ENCODE results near the gene VNN1. TPM values are rescaled to one million over a fixed set of nuclear protein-coding genes. Genes with fewer than 3 reads are reported as not detected.

VNN1 gene
- total RNA-seq, 4 donors from 2014 or later: 4.5 to 41.6 (median 7.0) TPM

DNA sequence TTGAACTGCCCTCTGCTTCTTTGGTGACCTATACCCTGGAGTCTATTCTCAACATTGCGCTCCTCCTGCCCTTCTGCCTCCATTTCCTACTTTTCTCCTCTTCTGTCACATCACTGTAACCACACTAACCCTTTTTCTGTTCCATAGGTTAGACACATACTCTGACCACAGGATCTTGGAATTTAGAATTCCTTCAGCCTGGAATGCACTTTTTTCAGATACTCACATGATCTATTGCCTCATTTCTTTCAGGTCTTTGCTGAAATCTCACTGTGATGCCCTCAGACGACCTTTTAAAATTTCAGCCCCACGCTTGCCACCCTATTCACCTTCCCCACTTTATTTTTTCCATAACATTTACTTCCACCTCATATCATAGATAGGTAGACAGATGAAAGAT lies 5.1 kb downstream of the VNN1 start:
- TF ChIP-seq, protein P1, sequence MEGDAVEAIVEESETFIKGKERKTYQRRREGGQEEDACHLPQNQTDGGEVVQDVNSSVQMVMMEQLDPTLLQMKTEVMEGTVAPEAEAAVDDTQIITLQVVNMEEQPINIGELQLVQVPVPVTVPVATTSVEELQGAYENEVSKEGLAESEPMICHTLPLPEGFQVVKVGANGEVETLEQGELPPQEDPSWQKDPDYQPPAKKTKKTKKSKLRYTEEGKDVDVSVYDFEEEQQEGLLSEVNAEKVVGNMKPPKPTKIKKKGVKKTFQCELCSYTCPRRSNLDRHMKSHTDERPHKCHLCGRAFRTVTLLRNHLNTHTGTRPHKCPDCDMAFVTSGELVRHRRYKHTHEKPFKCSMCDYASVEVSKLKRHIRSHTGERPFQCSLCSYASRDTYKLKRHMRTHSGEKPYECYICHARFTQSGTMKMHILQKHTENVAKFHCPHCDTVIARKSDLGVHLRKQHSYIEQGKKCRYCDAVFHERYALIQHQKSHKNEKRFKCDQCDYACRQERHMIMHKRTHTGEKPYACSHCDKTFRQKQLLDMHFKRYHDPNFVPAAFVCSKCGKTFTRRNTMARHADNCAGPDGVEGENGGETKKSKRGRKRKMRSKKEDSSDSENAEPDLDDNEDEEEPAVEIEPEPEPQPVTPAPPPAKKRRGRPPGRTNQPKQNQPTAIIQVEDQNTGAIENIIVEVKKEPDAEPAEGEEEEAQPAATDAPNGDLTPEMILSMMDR (IDR thresholded peaks at IDR 0.05; ENCODE audit: low read depth): no peak

DNA sequence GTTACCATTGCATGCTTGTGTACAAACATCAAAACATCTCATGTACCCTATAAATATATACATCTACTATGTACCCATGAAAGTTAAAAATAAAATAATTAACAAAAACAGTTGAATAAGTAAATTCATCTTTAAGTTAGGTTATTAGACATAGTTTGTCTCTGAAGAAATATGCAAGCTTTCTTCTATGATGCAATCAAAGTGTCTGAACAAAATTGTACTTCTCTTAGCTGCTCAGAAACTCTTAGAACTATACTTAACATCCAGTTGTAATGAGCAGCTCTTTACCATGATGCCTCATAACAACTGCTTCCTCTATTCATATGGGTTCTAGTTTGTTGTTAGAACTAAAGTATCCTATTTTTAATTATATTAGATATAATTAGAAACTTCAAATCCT lies 5.9 kb downstream of the VNN1 start:
- TF ChIP-seq, protein P1 (IDR thresholded peaks at IDR 0.05; ENCODE audit: low read depth): no peak

DNA sequence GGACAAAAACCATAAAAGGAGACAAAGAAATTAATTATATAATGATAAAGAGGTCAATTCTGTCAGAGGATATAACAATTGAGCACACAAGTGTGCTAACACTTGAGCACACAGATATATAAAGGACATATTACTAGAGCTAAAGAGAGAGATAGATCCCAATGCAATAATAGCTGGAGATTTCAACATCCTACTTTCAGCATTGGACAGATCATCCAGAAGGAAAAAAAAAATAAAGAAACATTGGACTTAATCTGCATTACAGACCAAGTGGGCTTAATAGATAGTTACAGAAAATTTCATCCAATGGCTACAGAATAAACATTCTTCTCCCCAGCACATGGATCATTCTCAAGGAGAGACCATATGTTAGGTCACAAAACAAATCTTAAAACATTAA lies 9.9 kb downstream of the VNN1 start:
- TF ChIP-seq, protein P1 (IDR thresholded peaks at IDR 0.05; ENCODE audit: low read depth): no peak

DNA sequence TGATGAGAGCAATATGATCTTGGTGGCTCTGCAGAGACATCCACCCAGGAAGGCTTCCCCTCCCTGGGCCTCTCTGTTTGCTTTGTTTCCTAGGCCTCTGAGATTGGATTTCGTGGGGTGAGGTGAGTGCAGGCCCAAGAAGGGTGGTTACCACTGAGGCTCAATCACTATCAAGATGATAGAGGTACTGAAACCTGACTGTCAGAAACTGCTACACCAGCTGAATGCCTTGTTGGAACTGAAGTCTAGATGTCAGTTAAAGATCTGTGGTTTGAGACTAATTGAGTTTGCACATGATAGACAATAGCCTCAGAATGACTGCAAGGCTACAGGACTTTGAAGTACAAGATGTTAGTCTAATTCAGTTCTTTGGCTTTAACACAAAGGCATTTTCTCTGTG lies 15.2 kb downstream of the VNN1 start:
- TF ChIP-seq, protein P1 (IDR thresholded peaks at IDR 0.05; ENCODE audit: low read depth): no peak

DNA sequence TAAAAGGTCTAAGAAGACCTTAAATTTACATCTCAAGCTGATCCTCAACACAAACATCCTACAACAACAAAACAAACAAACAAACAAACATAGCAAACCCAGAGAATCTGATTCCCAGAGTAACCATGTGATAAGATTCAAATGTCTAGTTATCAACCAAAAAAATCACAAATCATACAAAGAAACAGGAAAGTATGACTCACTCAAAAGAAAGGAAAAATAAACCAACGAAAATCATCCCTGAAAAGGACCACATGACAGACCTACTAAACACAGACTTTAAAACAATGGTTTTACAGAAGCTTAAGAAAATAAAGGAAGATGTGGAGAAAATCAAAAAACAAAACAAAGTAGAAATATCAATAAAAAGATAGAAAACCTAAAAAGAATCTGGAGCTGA lies 18.1 kb downstream of the VNN1 start:
- TF ChIP-seq, protein P1 (IDR thresholded peaks at IDR 0.05; ENCODE audit: low read depth): no peak

DNA sequence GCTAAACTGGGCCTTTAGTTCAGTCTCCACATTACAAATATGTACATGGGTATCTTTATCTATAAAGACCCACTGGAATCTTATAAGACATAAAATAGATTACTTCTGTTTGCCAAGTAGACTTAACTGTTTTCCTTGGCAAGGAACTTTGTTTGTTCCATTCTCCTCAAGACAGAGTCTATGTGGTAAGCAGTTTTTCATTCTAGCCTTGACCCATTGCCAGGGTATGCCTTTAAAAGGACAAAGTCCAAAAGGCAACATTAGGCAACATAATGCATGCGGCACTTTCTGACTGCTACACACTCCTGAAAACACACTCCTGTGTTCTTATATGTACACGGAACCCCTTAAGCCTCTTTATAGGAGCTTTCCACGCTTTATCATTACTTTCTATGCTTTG lies 20.4 kb downstream of the VNN1 start:
- TF ChIP-seq, protein P1 (IDR thresholded peaks at IDR 0.05; ENCODE audit: low read depth): no peak

DNA sequence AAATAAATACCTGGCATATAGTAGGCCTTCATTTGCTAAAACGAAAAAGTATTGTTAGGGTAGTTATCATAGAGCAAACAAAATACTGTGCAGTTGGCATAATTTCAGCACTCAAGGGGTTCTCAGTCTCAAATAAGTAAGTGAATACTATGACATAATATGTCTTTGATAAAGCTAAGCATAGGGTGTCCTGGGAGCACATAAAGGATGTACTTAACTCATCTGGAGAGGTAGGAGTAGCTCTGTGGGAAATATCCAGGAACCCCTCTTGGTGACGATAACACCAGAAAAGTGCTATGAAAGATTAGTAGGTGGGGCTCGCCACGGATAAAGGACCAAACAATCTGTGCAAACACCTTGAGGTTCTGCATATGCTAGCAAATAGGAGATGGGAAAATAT lies 23.2 kb downstream of the VNN1 start:
- TF ChIP-seq, protein P1 (IDR thresholded peaks at IDR 0.05; ENCODE audit: low read depth): no peak

Data from subcutaneous adipose tissue (tissue), 4 donors.